HG03097 (cell line): ENCODE data around the gene RPL41.
A peak's percentile ranks its signal among the peaks of the same experiment; 100 is the strongest.
"Not testable (repeated sequence)": the region's sequence is repeated elsewhere in the genome, so short reads cannot be mapped to it uniquely, and the experiment has no call there.

ENCODE experiments used
- ATAC-seq: cut with Tn5 transposase; IDR thresholded peaks from one replicate; pipeline ENCODE4 v1.9.1; 2021; ENCODE audit not compliant: unreplicated experiment, low FRiP score

RPL41 gene

GRCh38 chr12:56116267-56117081 lies at the start of gene RPL41:
RPL41 (plus strand) TSS chr12:56116633.
- ATAC-seq: peak; percentile 45

GRCh38 chr12:56071648-56072047 lies 44.8 kb upstream of the RPL41 start:
- ATAC-seq: no peak

GRCh38 chr12:56074396-56074795 lies 42.0 kb upstream of the RPL41 start:
- no peak for ATAC-seq

GRCh38 chr12:56077966-56078365 lies 38.5 kb upstream of the RPL41 start:
- not testable (repeated sequence) for ATAC-seq

GRCh38 chr12:56078427-56078826 lies 38.0 kb upstream of the RPL41 start:
- ATAC-seq: no peak

- ATAC-seq: no peak
Measured at GRCh38 chr12:56078931-56079722, 37.3 kb upstream of the RPL41 start.

- ATAC-seq: no peak
Measured at GRCh38 chr12:56079723-56080555, 36.5 kb upstream of the RPL41 start, which contains the start of gene ERBB3. ERBB3 (plus strand) TSS chr12:56080165; CDS start chr12:56080301, 136 bp downstream.

- ATAC-seq: no peak
Measured at GRCh38 chr12:56080556-56081138, 35.8 kb upstream of the RPL41 start.

- no peak for ATAC-seq
Measured at GRCh38 chr12:56081393-56082347, 34.8 kb upstream of the RPL41 start.

GRCh38 chr12:56082382-56082781 lies 34.1 kb upstream of the RPL41 start:
- ATAC-seq: no peak

- ATAC-seq: no peak
Measured at GRCh38 chr12:56082967-56083366, 33.5 kb upstream of the RPL41 start.

GRCh38 chr12:56084958-56085543 lies 31.4 kb upstream of the RPL41 start:
- no peak for ATAC-seq

GRCh38 chr12:56086096-56086495 lies 30.3 kb upstream of the RPL41 start:
- ATAC-seq: no peak

- no peak for ATAC-seq
Measured at GRCh38 chr12:56086608-56087007, 29.8 kb upstream of the RPL41 start.

- no peak for ATAC-seq
Measured at GRCh38 chr12:56087220-56087619, 29.2 kb upstream of the RPL41 start.

GRCh38 chr12:56097738-56098137 lies 18.7 kb upstream of the RPL41 start:
- no peak for ATAC-seq

GRCh38 chr12:56098592-56098991 lies 17.8 kb upstream of the RPL41 start:
- no peak for ATAC-seq

- no peak for ATAC-seq
Measured at GRCh38 chr12:56099787-56100186, 16.6 kb upstream of the RPL41 start.

GRCh38 chr12:56101045-56101444 lies 15.4 kb upstream of the RPL41 start:
- no peak for ATAC-seq
